ENCODE measurements around the gene ANKRD31.
"Not testable (repeated sequence)": the region's sequence is repeated elsewhere in the genome, so short reads cannot be mapped to it uniquely, and the experiment has no call there.

The ANKRD31 gene

GRCh38 chr5:75234251-75234650, 2.4 kb downstream of the ANKRD31 start:
- no peak for DNase-seq (ENCODE audit: low read depth)

GRCh38 chr5:75226916-75227315, 9.8 kb downstream of the ANKRD31 start:
- no peak for DNase-seq (ENCODE audit: low read depth)

DNA sequence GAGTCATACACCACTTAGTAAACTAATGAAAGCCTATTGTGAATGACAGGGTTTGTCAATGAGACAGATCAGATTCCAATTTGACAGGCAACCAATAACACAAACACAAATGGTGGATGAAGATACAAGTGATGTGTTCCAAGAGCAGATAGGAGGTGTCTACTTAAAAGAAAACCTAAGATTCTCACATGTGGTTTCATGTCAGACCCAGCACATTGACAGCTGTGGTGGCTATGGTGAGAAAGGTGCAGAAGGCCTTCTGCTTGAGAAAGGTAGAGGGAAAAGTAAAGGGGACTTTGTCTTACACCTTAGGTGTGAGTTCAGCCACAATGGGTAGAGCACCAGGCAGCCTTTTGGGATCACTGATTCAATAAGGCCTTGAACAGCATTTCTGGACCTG, 11.2 kb downstream of the ANKRD31 start:
- DNase-seq (ENCODE audit: low read depth) = no peak

DNA sequence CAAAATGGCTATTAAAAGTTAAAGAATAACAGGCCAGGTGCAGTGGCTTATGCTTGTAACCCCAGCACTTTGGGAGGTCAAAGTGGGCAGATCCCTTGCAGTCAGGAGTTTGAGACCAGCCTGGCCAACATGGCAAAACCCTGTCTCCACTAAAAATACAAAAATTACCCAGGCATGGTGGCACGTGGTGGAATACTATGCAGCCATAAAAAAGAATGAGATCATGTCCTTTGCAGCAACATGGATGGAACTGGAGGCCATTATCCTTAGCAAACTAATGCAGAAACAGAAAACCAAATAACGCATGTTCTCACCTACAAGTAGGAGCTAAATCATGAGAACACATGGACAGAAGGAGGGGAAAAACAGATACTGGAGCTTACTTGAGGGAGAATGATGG, 15.9 kb downstream of the ANKRD31 start:
- not testable (repeated sequence) for DNase-seq (ENCODE audit: low read depth)

DNA sequence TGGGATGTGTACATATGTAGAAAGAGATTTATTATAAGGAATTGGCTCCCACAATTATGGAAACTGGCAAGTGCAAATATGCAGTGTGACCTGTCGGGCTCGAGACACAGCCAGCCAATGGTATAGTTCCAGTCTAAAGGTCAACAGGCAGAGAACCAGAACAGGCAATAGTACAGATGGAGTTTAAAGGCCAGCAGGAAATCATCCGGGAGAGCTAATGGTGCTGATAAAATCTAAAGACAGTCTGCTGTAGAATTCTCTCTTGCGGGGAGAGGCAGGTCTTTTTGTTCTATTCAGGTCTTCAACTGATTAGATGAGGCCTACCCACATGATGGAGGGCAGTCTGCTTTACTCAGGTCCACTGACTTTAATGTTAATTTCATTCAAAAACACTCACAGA, 21.8 kb downstream of the ANKRD31 start:
- no peak for DNase-seq (ENCODE audit: low read depth)

DNA sequence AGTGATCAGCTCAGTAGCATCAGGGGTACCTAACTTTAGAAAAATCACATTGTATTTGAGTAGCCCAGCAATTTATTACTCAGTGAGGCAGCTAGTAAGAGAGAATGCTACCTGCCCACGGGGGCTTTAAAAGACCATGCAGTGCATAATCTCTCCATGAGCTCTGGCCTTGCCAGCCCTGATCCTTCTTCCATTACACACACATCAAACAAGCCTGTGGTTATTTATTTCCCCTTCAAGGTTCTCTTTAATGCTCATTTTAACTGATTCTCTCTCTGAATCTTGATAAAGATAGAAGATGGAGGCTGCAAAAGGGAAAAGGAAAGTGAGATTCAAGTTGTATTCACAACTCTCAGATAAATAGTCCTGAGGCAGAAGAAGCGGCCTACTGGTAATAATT, 22.3 kb downstream of the ANKRD31 start:
- DNase-seq (ENCODE audit: low read depth) = no peak

- DNase-seq (ENCODE audit: low read depth) = no peak
These were observed 33.1 kb downstream of the ANKRD31 start for GRCh38 chr5:75203604-75204003.

DNA sequence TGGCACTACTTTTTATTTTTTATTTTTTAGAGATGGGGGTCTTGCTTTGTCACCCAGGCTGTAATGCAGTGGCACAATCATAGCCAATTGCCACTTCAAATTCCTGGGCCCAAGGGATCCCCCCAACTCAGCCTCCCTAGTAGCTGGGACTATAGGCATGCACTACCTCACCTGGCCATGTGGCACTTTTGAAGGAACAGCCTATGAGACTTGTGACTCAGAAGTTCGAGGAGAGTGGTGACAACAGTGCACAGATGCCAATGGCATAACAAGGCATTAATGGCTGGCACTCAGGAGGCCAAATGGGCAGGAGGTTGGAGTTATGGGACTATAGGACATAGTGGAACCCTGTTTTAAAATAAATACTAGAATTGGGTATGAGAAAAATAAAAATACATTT, 33.7 kb downstream of the ANKRD31 start:
- DNase-seq (ENCODE audit: low read depth) = no peak

- no peak for DNase-seq (ENCODE audit: low read depth)
These were observed 35.9 kb downstream of the ANKRD31 start for GRCh38 chr5:75200776-75201175.

- DNase-seq (ENCODE audit: low read depth) = no peak
These were observed 36.7 kb downstream of the ANKRD31 start for GRCh38 chr5:75199946-75200345.

DNA sequence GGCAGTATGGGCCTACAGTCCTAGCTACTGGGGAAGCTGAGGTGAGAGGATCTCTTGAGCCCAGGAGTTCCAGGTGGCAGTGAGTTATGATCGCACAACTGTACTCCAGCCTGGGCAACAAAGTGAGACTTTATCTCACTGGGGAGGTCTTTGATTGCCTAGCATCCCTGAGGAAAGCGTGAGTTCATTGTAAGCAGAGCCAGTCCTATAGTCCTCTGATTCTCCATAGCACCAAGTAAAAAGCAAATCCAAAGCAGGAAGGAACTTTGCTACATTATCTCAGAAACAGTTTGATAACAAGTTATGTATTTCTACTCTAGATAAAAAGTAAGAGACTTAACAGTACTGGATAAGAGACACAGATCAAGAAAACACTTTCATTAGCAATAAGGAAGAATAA, 37.6 kb downstream of the ANKRD31 start:
- no peak for DNase-seq (ENCODE audit: low read depth)

- no peak for DNase-seq (ENCODE audit: low read depth)
These were observed 38.9 kb downstream of the ANKRD31 start for GRCh38 chr5:75197745-75198144.

- DNase-seq (ENCODE audit: low read depth) = no peak
These were observed 43.9 kb downstream of the ANKRD31 start for GRCh38 chr5:75192804-75193203.

- no peak for DNase-seq (ENCODE audit: low read depth)
These were observed 44.4 kb downstream of the ANKRD31 start for GRCh38 chr5:75192264-75192663.

DNA sequence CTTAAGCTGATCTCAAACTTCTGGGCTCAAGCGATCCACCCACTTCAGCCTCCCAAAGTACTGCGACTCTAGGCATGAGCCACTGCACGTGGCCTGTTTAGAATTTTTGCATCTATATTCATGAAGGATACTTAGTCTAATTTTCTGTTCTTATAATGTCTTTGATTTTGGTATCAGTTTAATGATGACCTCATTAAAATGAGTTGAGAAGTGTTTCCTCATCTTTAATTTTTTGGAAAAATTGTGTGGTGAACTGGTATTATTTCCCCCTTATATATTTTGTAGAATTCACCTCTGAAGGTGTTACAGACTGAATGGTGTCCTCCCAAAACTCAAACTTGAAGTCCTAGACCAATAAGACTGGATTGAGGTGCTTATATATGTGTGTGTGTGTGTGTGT, 46.5 kb downstream of the ANKRD31 start:
- DNase-seq (ENCODE audit: low read depth) = no peak

GRCh38 chr5:75189353-75189752, 47.3 kb downstream of the ANKRD31 start:
- no peak for DNase-seq (ENCODE audit: low read depth)

DNA sequence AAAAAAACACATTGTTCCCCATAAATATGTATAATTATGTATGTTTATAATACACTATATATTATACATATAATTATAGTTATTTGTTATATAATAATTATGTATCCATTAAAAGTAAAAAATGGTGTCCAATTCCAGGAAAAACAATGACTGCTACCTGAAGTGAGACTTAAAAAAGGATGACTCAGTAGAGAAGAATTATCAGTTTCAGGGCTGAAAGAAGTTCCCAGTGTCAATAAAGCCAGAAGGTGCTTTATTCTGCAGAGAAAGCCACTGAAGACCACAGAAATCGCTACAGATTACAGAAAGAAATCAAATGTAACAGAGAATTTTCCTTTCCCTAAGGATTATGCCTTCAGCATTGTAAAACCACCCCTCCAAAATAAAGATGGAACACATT, 50.9 kb downstream of the ANKRD31 start:
- no peak for DNase-seq (ENCODE audit: low read depth)

DNA sequence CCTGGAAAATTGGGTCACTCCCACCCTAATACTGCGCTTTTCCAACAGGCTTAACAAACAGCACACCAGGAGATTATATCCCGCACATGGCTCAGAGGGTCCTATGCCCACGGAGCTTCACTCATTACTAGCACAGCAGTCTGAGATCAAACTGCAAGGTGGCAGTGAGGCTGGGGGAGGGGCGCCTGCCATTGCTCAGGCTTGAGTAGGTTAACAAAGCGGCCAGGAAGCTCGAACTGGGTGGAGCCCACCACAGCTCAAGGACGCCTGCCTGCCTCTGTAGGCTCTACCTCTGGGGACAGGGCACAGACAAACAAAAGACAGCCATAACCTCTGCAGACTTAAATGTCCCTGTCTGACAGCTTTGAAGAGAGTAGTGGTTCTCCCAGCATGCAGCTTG, 60.7 kb downstream of the ANKRD31 start:
- DNase-seq (ENCODE audit: low read depth) = not testable (repeated sequence)

DNA sequence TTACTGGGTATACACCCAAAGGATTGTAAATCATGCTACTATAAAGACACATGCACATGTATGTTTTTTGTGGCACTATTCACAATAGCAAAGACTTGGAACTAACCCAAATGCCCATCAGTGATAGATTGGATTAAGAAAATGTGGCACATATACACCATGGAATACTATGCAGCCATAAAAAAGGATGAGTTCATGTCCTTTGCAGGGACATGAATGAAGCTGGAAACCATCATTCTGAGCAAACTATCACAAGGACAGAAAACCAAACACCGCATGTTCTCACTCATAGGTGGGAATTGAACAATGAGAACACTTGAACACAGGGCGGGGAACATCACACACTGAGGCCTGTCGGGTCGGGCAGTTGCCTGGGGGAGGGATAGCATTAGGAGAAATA, 61.8 kb downstream of the ANKRD31 start:
- not testable (repeated sequence) for DNase-seq (ENCODE audit: low read depth)

DNA sequence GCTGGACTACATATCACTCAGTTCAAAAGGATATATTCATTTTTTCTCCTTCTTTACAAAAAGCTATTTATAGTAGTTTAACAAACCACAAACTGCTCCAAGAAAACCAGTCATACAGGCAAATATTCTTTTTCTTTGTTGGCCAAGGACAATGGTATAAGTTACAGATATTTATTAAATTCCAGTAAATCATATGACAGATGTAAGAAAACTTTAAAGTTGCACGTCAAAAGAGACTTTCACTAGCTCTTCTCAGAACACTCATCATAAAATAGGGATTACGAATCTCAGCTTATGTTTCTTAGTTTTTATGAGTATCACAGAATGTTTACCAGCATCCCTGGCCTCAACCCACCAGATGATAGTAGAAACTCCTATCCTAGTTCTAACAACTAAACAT, 67.2 kb downstream of the ANKRD31 start:
- peak; percentile 2 for DNase-seq (ENCODE audit: low read depth)

DNA sequence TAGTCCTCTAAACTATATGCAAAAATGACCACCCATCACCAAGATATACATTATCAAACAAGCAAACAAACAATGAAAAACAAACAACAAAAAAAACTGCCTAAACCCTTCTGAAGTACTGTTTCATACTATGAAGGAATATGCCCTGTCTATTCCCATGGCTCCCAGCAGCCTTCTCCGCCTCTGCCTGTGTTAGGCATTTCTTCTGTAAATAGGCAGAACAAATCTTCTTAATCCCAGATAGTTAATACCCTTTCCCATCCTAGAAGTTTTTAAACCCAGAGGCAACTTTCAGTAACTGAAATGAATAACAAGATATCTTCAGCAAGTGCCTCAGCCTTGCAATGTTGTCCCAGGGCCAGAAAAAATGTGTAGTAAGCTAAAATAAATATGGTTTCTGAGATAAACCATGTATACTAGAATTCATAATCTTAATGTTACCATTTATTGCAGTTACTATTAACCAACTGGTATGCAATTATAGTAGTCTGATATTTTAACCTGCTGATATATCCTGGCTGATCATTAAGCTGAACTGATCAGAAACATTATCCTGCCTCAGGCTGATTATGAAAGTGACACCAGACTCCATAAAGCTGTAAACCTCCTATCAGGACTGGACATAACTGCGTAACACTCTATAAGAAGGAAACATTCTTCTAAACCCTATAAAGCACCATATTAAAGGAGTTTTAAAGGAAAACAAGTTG, 68.5 kb downstream of the ANKRD31 start:
- DNase-seq (ENCODE audit: low read depth) = no peak

DNA sequence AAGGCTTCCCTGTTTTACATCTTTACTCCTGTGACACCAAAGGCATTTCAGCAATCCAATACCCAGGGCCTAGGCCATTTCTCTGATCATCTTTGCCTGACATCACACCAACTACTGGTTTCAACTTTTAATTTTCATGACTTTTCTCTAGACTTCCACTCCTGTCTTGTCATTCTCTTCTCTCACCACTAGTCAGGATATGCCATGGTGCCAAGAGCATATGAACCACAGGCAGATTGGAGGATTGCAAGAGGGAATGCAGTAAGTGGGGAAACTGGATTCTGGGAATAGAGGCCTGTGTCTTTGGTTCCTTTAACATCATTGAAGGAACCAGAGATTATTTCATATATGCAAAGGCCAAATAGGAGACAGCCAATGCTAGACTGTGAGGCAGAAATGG, 69.3 kb downstream of the ANKRD31 start:
- no peak for DNase-seq (ENCODE audit: low read depth)

DNA sequence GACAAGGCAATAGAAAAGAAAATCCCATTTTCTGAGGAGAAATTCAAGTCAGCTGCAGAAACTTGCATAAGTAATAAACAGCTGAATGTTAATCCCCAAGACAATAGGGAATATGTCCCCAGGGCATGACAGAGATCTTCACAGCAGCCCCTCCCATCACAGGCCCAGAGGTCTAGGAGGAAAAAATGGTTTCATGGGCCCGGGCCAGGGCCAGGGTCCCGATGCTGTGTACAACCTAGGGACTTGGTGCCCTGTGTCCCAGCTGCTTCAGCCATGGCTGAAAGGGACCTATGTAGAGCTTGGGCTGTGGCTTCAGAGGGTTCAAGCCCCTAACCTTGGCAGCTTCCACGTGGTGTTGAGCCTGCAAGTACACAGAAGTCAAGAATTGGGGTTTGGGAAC, 75.2 kb downstream of the ANKRD31 start:
- not testable (repeated sequence) for DNase-seq (ENCODE audit: low read depth)

DNA sequence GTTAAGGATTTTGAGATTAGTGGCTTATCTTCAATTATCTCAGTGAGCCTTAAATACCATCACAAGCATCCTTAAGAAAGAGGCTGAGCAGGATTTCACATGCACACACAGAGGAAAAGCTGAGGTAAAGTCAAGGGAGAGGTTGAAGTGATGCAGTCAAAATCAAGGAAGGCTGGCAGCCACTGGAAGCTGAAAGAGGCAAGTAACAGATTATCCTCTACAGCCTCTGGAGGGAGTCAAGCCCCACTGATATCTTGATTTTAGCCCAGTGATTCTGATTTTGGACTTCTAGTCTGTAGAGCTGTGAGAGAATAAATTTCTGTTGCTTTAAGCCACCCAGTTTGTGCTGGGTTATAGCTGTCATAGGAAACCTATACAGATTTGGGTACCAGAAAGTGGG, 80.1 kb downstream of the ANKRD31 start:
- DNase-seq (ENCODE audit: low read depth) = no peak

DNA sequence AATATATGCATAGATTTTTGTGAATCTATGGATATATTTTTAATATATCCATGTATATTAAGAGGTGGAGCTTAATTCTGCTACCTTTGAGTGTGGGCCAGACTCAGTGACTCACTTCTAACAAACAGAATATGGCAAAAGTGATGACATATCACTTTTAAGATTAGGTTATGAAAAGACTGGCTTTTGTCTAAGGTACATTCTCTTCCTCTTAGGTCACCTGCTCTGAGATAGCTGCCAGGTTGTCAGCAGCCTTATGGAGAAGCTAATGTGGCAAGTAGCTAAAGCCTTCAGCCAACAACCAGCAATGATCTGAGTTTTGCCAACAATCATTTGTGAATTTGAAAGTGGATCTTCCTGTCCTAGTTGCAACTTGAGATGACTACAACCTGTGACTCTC, 83.8 kb downstream of the ANKRD31 start:
- no peak for DNase-seq (ENCODE audit: low read depth)
